Heart right ventricle (tissue), 16 donors: ENCODE measurements around the gene PTRHD1. TPM values are rescaled to one million over a fixed set of nuclear protein-coding genes. Genes with fewer than 3 reads are reported as not detected.

ENCODE experiments used
- ATAC-seq, 8 donors: fragments of 200-7000 bp; cut with Tn5 transposase; one replicate each; pipeline ENCODE4 v1.9.1; 2020; ENCODE audit warnings: mild to moderate bottlenecking in 8 of 8, moderate library complexity in 8 of 8, moderate number of reproducible peaks in 1 of 8
- DNase-seq, 2 donors: peaks; one replicate each; pipeline ENCODE4 v3.0.0-alpha.2; 2020
- H3K27ac ChIP-seq, 10 donors: fragments of 200-600 bp; sonication (generic) in 2 of 10; one replicate each; pipeline versions ENCODE4 v1.5.0 to v1.8.0; 2020 to 2022; ENCODE audit warnings: mild to moderate bottlenecking in 3 of 10
- H3K27me3 ChIP-seq, 7 donors: fragments of 200-600 bp; one replicate each; pipeline ENCODE4 v1.8.0; 2021 to 2022; ENCODE audit warnings: mild to moderate bottlenecking in 2 of 7
- H3K36me3 ChIP-seq, 9 donors: fragments of 200-600 bp; sonication (generic) in 1 of 9; one replicate each; pipeline versions ENCODE4 v1.5.0 to v1.8.0; 2020 to 2022; ENCODE audit warnings: mild to moderate bottlenecking in 2 of 9
- H3K4me1 ChIP-seq, 9 donors: fragments of 200-600 bp; sonication (generic) in 1 of 9; one replicate each; pipeline versions ENCODE4 v1.5.0 to v1.8.0; 2020 to 2022; ENCODE audit warnings: mild to moderate bottlenecking in 4 of 9
- H3K4me3 ChIP-seq, 10 donors: fragments of 200-600 bp; sonication (generic) in 2 of 10; one replicate each; pipeline versions ENCODE4 v1.5.0 to v1.8.0; 2020 to 2022; ENCODE audit warnings: mild to moderate bottlenecking in 7 of 10, moderate library complexity in 2 of 10
- H3K9me3 ChIP-seq, 11 donors: fragments of 200-600 bp in 10 of 11; sonication (generic) in 2 of 11; one replicate each; pipeline versions ENCODE4 v1.5.0 to v1.8.0; 2013 to 2022; ENCODE audit warnings: mild to moderate bottlenecking in 2 of 11, control low read depth in 1 of 11, moderate library complexity in 1 of 11
- CTCF ChIP-seq, 9 donors: fragments of 200-600 bp; sonication (generic) in 2 of 9; IDR thresholded peaks; one replicate each; pipeline versions ENCODE4 v1.5.0 to v1.8.0; 2021 to 2022; ENCODE audit warnings: antibody characterized with exemption in 9 of 9, mild to moderate bottlenecking in 5 of 9, moderate library complexity in 1 of 9
- WGBS, 2 donors: extraction: QIAGEN DNeasy Blood & Tissue Kit; methylation state at CpG; one replicate each; pipeline ENCODE4 v1.1.7; 2013; ENCODE audit warnings: inconsistent platforms in 1 of 2; 5-methylcytosine and 5-hydroxymethylcytosine counted together
- intact Hi-C, 10 donors: fragments of 100-400 bp; cut with DNase I; formaldehyde crosslinking; loops; one replicate each; pipeline versions ENCODE4 v1.11.1 to v1.14.2; 2022
- polyA plus RNA-seq, 2 donors: library from polyadenylated mRNA; stranded (reverse); fragments of 200-250 nt; gene quantifications; one replicate each; pipeline ENCODE4 v1.2.3, GENCODE V29; 2013
- total RNA-seq, 10 donors: library from RNA; stranded (reverse); fragmentation: NEBNext Ultra II Directional in 3 of 10; extraction: Animal tissue kit (Norgen Biotek cat#: 25700) in 3 of 10; gene quantifications; one replicate each; pipeline versions ENCODE4 v1.2.1 to v1.2.4, GENCODE V29; 2021 to 2023
- donor health status: Arrhythmogenic right ventricular cardiomyopathy.
- donor health status: ischemic (EF 13 %, LVEDD 7.1; RV severe dilation, severe dysfunction).
- donor health status: healthy with polysubstance abuse.
- donor health status: DM: no; HTN: yes; CAD: no.
- donor health status: DM: no; HTN: no; CAD: no.
- donor health status: ischemic (EF 25% LVEDD 6.9; RV normal size, moderate dysfunction).
- donor health status: ischemic (EF 25% LVEDD 5.7; RV mildly dilated, moderate dysfunction).
- donor health status: healthy.
- donor health status: DM: yes; HTN: yes; CAD: no.
- donor health status: Ischemic cardiomyopathy.
- donor health status: ischemic (EF 35%, LVEDD 5.7; RV mildly dilated, moderate dysfunction).
- donor health status: nonischemic (EF 11% LVEDD 7.7; RV severe dilation, severe dysfunction).
- donor health status: DM: yes; HTN: yes; CAD: no.
- donor health status: PGD.
- donor health status: ischemic (EF 29% LVEDD 5.4; RV normal size, mild dysfunction).
- donor health status: nonischemic (EF 23%, LVEDD 6.1; RV moderate dilation, normal function).

PTRHD1 gene
- total and polyA plus RNA-seq, 12 donors = 19.6 to 38.8 (median 31.4) TPM

- Histone ChIP-seq H3K9me3 (no peaks in the 10 kb centered on the region), H3K4me3 (no peak overlapping the region), H3K36me3 (peaks cover 0 to 69% (median 8%) of the 10 kb centered on the region in 9 donors), H3K4me1 (peaks cover 0 to 14% (median 0%) of the 10 kb centered on the region in 9 donors), H3K27ac (no peak overlapping the region), H3K27me3 (no peaks in the 10 kb centered on the region)
- intact Hi-C loops = loop anchor here in 1 of 10 donors (5.0 kb wide), 1 partner anchor 395 kb away; no protein-coding TSS in a partner anchor
- DNase-seq (no peak), ATAC-seq (no peak)
- 73 to 79% methylated on average over 4 of the region's 4 CpGs for WGBS, 2 donors
- no peak for TF ChIP-seq CTCF (IDR thresholded peaks at IDR 0.05)
Observed at GRCh38 chr2:24816884-24817283, 23.7 kb upstream of the PTRHD1 start.

- H3K9me3 ChIP-seq = no peaks in the 10 kb centered on the region
- peaks cover 0 to 14% (median 0%) of the 10 kb centered on the region in 9 donors for H3K4me1 ChIP-seq
- TF ChIP-seq CTCF (IDR thresholded peaks at IDR 0.05) = no peak
- WGBS, 2 donors = 96 to 98% methylated on average over 6 of the region's 6 CpGs
- ATAC-seq = no peak
- DNase-seq = no peak
- H3K27me3 ChIP-seq = no peaks in the 10 kb centered on the region
- peaks cover 0 to 64% (median 8%) of the 10 kb centered on the region in 9 donors for H3K36me3 ChIP-seq
- H3K27ac ChIP-seq = no peak overlapping the region
- intact Hi-C loops = loop anchor here in 1 of 10 donors (5.0 kb wide), 1 partner anchor 394 kb away; no protein-coding TSS in a partner anchor
- H3K4me3 ChIP-seq = no peak overlapping the region
Observed at GRCh38 chr2:24816404-24816803, 23.2 kb upstream of the PTRHD1 start.

GRCh38 chr2:24815171-24815570, 22.0 kb upstream of the PTRHD1 start:
- Histone ChIP-seq H3K4me3 (no peak overlapping the region), H3K36me3 (peaks cover 0 to 52% (median 8%) of the 10 kb centered on the region in 9 donors), H3K27ac (no peak overlapping the region), H3K4me1 (peaks cover 0 to 14% (median 0%) of the 10 kb centered on the region in 9 donors), H3K9me3 (no peaks in the 10 kb centered on the region), H3K27me3 (no peaks in the 10 kb centered on the region)
- WGBS, 2 donors = 98 to 100% methylated on average over 4 of the region's 4 CpGs
- TF ChIP-seq CTCF (IDR thresholded peaks at IDR 0.05) = no peak
- intact Hi-C loops = loop anchor here in 1 of 10 donors (5.0 kb wide), 1 partner anchor 393 kb away; no protein-coding TSS in a partner anchor
- ATAC-seq = no peak
- DNase-seq = no peak

- ATAC-seq (no peak), DNase-seq (no peak)
- WGBS, 2 donors = 78 to 79% methylated on average over 4 of the region's 4 CpGs
- Histone ChIP-seq H3K9me3 (no peaks in the 10 kb centered on the region), H3K36me3 (peaks cover 0 to 45% (median 8%) of the 10 kb centered on the region in 9 donors), H3K4me3 (no peak overlapping the region), H3K27ac (no peak overlapping the region), H3K27me3 (no peaks in the 10 kb centered on the region), H3K4me1 (peaks cover 0 to 14% (median 0%) of the 10 kb centered on the region in 9 donors)
- no peak for TF ChIP-seq CTCF (IDR thresholded peaks at IDR 0.05)
- intact Hi-C loops = no loop called here
Observed at GRCh38 chr2:24814516-24814915, 21.3 kb upstream of the PTRHD1 start.
